Skeletal muscle tissue (tissue), 4 donors: ENCODE measurements around the gene SMARCA5. TPM values are rescaled to one million over a fixed set of nuclear protein-coding genes. Genes with fewer than 3 reads are reported as not detected.

Source experiments
- H3K27ac ChIP-seq: one replicate; pipeline ENCODE4 v1.7.0; 2013; ENCODE audit warnings: mild to moderate bottlenecking, low read depth, low read length, inconsistent platforms
- H3K27me3 ChIP-seq, 3 donors: one replicate each; pipeline ENCODE4 v1.7.0; 2013; ENCODE audit warnings: low read length in 3 of 3; ENCODE audit not compliant: control insufficient read depth in 3 of 3, insufficient read depth in 3 of 3
- H3K36me3 ChIP-seq, 3 donors: one replicate each; pipeline ENCODE4 v1.7.0; 2013; ENCODE audit warnings: low read length in 3 of 3; ENCODE audit not compliant: control insufficient read depth in 3 of 3, insufficient read depth in 3 of 3
- H3K4me1 ChIP-seq, 3 donors: one replicate each; pipeline ENCODE4 v1.7.0; 2013; ENCODE audit warnings: low read length in 3 of 3, mild to moderate bottlenecking in 3 of 3; ENCODE audit not compliant: control insufficient read depth in 3 of 3, insufficient read depth in 3 of 3
- H3K4me3 ChIP-seq, 3 donors: one replicate each; pipeline ENCODE4 v1.7.0; 2013; ENCODE audit warnings: low read length in 3 of 3
- H3K9ac ChIP-seq, 3 donors: one replicate each; pipeline ENCODE4 v1.7.0; 2013; ENCODE audit warnings: low read length in 3 of 3, mild to moderate bottlenecking in 3 of 3, moderate library complexity in 2 of 3, low read depth in 1 of 3
- H3K9me3 ChIP-seq, 3 donors: one replicate each; pipeline ENCODE4 v1.7.0; 2013; ENCODE audit warnings: low read length in 3 of 3; ENCODE audit not compliant: control insufficient read depth in 3 of 3
- total RNA-seq: library from RNA; depleted of rRNA; stranded (reverse); fragments of >200 nt; gene quantifications from one replicate; pipeline ENCODE4 v1.2.3, GENCODE V29; 2014
- donor health status: Osteomylitis.

The SMARCA5 gene
- total RNA-seq, 1 donor from 2014 or later = 42.8 TPM

DNA sequence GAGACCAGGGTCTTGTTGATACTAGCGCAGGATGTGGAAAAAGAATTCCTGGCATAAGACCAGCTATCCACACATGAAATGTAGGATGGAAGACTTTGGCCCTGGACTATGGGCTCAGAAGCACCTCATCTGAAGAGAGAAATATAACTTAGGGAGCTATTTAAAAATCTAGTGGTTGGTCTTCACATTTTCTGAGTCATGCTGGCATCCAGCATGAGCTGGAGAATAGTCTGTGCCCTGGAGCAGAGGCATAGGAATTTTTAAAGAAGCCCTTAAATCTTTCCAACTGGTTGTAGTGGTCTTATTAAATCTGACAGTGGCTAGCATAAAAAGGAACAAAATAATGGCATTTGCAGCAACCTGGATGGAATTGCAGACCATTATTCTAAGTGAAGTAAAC is 86.3 kb downstream of the SMARCA5 start:
- H3K4me1 ChIP-seq = peaks cover 0 to 4% (median 0%) of the 10 kb centered on the region in 3 donors
- no peak overlapping the region for H3K27ac ChIP-seq
- H3K36me3 ChIP-seq = no peaks in the 10 kb centered on the region
- no peak overlapping the region for H3K9ac ChIP-seq
- no peak overlapping the region for H3K4me3 ChIP-seq
- no peaks in the 10 kb centered on the region for H3K9me3 ChIP-seq
- H3K27me3 ChIP-seq = no peaks in the 10 kb centered on the region

DNA sequence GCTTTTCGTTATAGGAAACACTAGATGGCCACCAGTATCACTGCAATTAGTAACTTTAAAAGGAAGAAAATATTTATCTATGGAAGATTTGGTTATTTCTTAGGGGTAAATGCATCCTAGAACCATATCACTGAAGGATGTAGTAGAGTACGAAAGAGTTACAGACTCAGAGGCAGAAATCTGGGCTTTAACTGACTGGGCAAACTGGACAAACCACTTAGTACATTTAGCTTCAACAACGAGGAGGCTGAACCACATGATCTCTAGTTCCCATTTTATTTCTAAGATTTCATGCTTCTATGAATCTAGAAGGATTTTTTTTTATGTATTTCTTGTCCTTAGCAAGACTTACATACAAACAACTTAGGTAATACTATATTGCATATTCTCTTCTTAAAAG is 93.0 kb downstream of the SMARCA5 start:
- Histone ChIP-seq H3K4me3 (no peak overlapping the region), H3K9me3 (peaks cover 0 to 3% (median 0%) of the 10 kb centered on the region in 3 donors), H3K4me1 (no peaks in the 10 kb centered on the region), H3K27me3 (no peaks in the 10 kb centered on the region), H3K9ac (no peak overlapping the region), H3K36me3 (no peaks in the 10 kb centered on the region), H3K27ac (no peak overlapping the region)

Other genes with a start within 250 kb of the SMARCA5 start
- gene GAB1, start 176.8 kb upstream of the SMARCA5 start, total RNA-seq = 36.0 TPM
- under 0.01 TPM for gene FREM3, start 187.0 kb downstream of the SMARCA5 start, total RNA-seq